GM23338 (cell line): ENCODE measurements around the gene EDDM13. TPM values are rescaled to one million over a fixed set of nuclear protein-coding genes. Genes with fewer than 3 reads are reported as not detected.

ENCODE experiments used
- ATAC-seq: fragments of 200-7000 bp; cut with Tn5 transposase; 3 replicates; pipeline ENCODE4 v1.9.1; 2020
- DNase-seq: peaks from one replicate; pipeline ENCODE4 v3.0.0-alpha.2; 2015; ENCODE audit warnings: low spot score
- H2AFZ ChIP-seq: fragments of 200-600 bp; sonication (generic); 2 replicates; pipeline ENCODE4 v1.8.0; 2016; ENCODE audit warnings: antibody characterized with exemption, mild to moderate bottlenecking, moderate library complexity
- H3F3A ChIP-seq: fragments of 200-600 bp; sonication (generic); replicated peaks from 2 replicates; pipeline ENCODE4 v1.8.0; 2017; ENCODE audit warnings: antibody characterized with exemption, mixed run types, low read depth
- H3K27ac ChIP-seq: fragments of 200-600 bp; sonication (generic); 2 replicates; pipeline ENCODE4 v1.6.1; 2016; ENCODE audit warnings: low read depth
- H3K27me3 ChIP-seq: fragments of 200-600 bp; sonication (generic); 2 replicates; pipeline ENCODE4 v1.8.0; 2016; ENCODE audit warnings: mild to moderate bottlenecking, mixed run types, moderate library complexity; ENCODE audit not compliant: insufficient read depth
- H3K36me3 ChIP-seq: fragments of 200-600 bp; sonication (generic); 2 replicates; pipeline ENCODE4 v1.8.0; 2016; ENCODE audit warnings: mild to moderate bottlenecking; ENCODE audit not compliant: insufficient read depth
- H3K4me1 ChIP-seq: fragments of 200-600 bp; sonication (generic); 2 replicates; pipeline ENCODE4 v1.8.0; 2016; ENCODE audit warnings: mild to moderate bottlenecking, moderate library complexity; ENCODE audit not compliant: insufficient read depth
- H3K4me2 ChIP-seq: fragments of 200-600 bp; sonication (generic); 2 replicates; pipeline ENCODE4 v1.7.1; 2017; ENCODE audit warnings: mixed run types
- H3K4me3 ChIP-seq: fragments of 200-600 bp; sonication (generic); 2 replicates; pipeline ENCODE4 v1.6.1; 2016; ENCODE audit warnings: mixed run types
- H3K79me2 ChIP-seq: fragments of 200-600 bp; sonication (generic); replicated peaks from 2 replicates; pipeline ENCODE4 v1.8.0; 2017; ENCODE audit warnings: mild to moderate bottlenecking; ENCODE audit not compliant: insufficient read depth
- H3K9me2 ChIP-seq: fragments of 200-600 bp; sonication (generic); 2 replicates; pipeline ENCODE4 v1.8.0; 2017; ENCODE audit not compliant: insufficient read depth
- H4K20me1 ChIP-seq: fragments of 200-600 bp; sonication (generic); replicated peaks from 2 replicates; pipeline ENCODE4 v1.8.0; 2017; ENCODE audit warnings: mild to moderate bottlenecking; ENCODE audit not compliant: insufficient read depth
- H3K27ac Mint-ChIP-seq: 2 replicates; pipeline ENCODE4 v1.8.0; 2020; ENCODE audit warnings: inconsistent platforms, mild to moderate bottlenecking, moderate library complexity, mixed read lengths
- H3K27me3 Mint-ChIP-seq: 3 replicates; pipeline ENCODE4 v1.8.0; 2022; ENCODE audit warnings: low read depth, mild to moderate bottlenecking, moderate library complexity, mixed read lengths, inconsistent platforms; ENCODE audit not compliant: insufficient read depth, poor library complexity
- H3K36me3 Mint-ChIP-seq: 3 replicates; pipeline ENCODE4 v1.8.0; 2021; ENCODE audit warnings: low read depth, mild to moderate bottlenecking, inconsistent platforms, moderate library complexity, mixed read lengths
- H3K4me1 Mint-ChIP-seq: 3 replicates; pipeline ENCODE4 v1.8.0; 2020; ENCODE audit warnings: mild to moderate bottlenecking, inconsistent platforms, mixed read lengths
- H3K4me3 Mint-ChIP-seq: 3 replicates; pipeline ENCODE4 v1.8.0; 2021; ENCODE audit warnings: moderate library complexity, mild to moderate bottlenecking, inconsistent platforms, mixed read lengths
- H3K9me3 Mint-ChIP-seq: 3 replicates; pipeline ENCODE4 v1.8.0; 2020; ENCODE audit warnings: moderate library complexity, mild to moderate bottlenecking, inconsistent platforms, mixed read lengths
- EZH2 ChIP-seq: fragments of 200-600 bp; sonication (generic); IDR thresholded peaks from one replicate; pipeline ENCODE4 v1.8.0; 2017; ENCODE audit warnings: antibody characterized with exemption, mild to moderate bottlenecking, low read depth; ENCODE audit not compliant: unreplicated experiment
- EZH2phosphoT487 ChIP-seq: fragments of 200-600 bp; sonication (generic); IDR thresholded peaks from one replicate; pipeline ENCODE4 v1.8.1; 2018; ENCODE audit warnings: antibody characterized with exemption; ENCODE audit not compliant: unreplicated experiment
- POLR2AphosphoS5 ChIP-seq: IDR thresholded peaks from 2 replicates; pipeline ENCODE4 v1.6.1; 2016; ENCODE audit warnings: antibody characterized with exemption, low read depth
- ZNF331 ChIP-seq: fragments of 250-450 bp; sonication (Bioruptor Pico); IDR thresholded peaks from 2 replicates; pipeline ENCODE4 v1.5.0; 2020; ENCODE audit warnings: low read depth, mild to moderate bottlenecking, moderate library complexity
- polyA plus RNA-seq: library from polyadenylated mRNA; unstranded; fragments of >200 nt; fragmentation: Nextera tagmentation; extraction: Ambion mirVana; gene quantifications from 2 replicates; pipeline ENCODE4 v1.2.1, GENCODE V29; 2016
- total RNA-seq: library from RNA; depleted of rRNA; stranded (reverse); fragments of >200 nt; shearing (Covaris generic); gene quantifications from 2 replicates; pipeline ENCODE4 v1.2.3, GENCODE V29; 2014
- TF ChIP-seq, protein P1 (sequence below): IDR thresholded peaks from 2 replicates; pipeline ENCODE4 v1.6.1; 2016; ENCODE audit warnings: antibody characterized with exemption
- TF ChIP-seq, protein P2 (sequence below): IDR thresholded peaks from one replicate; pipeline ENCODE4 v1.6.1; 2018; ENCODE audit warnings: antibody characterized with exemption; ENCODE audit not compliant: unreplicated experiment
- TF ChIP-seq, protein P3 (sequence below), 2 experiments: fragments of 200-600 bp in 1 of 2; sonication (generic) in 1 of 2; conservative IDR thresholded peaks; 2 replicates each; pipeline versions ENCODE4 v1.5.1 to v1.6.1; 2016 to 2017; ENCODE audit warnings: antibody characterized with exemption in 2 of 2, low read depth in 2 of 2, mild to moderate bottlenecking in 2 of 2, moderate library complexity in 1 of 2

The EDDM13 gene
- total and polyA plus RNA-seq, 2 experiments from 2014 or later: 0.68 TPM; not detected in 1

DNA sequence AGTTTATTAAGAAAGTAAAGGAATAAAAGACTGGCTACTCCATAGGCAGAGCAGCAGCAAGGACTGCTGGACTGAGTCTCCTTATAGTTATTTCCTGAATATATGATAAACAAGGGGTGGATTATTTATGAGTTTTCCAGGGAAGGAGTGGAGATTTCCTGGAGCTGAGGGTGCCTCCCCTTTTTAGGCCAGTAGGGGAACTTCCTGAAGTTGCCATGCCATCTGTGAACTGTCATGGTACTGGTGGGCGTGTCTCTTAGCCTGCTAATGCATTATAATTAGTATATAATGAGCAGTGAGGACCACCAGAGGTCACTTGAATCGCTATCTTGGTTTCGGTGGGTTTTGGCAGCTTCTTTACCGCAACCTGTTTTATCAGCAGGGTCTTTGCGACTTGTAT is 28.6 kb downstream of the EDDM13 start:
- no peak overlapping the region for H3K4me3 Mint-ChIP-seq
- no peaks in the 10 kb centered on the region for H3K4me1 ChIP-seq
- TF ChIP-seq, protein P1, sequence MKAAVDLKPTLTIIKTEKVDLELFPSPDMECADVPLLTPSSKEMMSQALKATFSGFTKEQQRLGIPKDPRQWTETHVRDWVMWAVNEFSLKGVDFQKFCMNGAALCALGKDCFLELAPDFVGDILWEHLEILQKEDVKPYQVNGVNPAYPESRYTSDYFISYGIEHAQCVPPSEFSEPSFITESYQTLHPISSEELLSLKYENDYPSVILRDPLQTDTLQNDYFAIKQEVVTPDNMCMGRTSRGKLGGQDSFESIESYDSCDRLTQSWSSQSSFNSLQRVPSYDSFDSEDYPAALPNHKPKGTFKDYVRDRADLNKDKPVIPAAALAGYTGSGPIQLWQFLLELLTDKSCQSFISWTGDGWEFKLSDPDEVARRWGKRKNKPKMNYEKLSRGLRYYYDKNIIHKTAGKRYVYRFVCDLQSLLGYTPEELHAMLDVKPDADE: no peak
- TF ChIP-seq, protein P2, sequence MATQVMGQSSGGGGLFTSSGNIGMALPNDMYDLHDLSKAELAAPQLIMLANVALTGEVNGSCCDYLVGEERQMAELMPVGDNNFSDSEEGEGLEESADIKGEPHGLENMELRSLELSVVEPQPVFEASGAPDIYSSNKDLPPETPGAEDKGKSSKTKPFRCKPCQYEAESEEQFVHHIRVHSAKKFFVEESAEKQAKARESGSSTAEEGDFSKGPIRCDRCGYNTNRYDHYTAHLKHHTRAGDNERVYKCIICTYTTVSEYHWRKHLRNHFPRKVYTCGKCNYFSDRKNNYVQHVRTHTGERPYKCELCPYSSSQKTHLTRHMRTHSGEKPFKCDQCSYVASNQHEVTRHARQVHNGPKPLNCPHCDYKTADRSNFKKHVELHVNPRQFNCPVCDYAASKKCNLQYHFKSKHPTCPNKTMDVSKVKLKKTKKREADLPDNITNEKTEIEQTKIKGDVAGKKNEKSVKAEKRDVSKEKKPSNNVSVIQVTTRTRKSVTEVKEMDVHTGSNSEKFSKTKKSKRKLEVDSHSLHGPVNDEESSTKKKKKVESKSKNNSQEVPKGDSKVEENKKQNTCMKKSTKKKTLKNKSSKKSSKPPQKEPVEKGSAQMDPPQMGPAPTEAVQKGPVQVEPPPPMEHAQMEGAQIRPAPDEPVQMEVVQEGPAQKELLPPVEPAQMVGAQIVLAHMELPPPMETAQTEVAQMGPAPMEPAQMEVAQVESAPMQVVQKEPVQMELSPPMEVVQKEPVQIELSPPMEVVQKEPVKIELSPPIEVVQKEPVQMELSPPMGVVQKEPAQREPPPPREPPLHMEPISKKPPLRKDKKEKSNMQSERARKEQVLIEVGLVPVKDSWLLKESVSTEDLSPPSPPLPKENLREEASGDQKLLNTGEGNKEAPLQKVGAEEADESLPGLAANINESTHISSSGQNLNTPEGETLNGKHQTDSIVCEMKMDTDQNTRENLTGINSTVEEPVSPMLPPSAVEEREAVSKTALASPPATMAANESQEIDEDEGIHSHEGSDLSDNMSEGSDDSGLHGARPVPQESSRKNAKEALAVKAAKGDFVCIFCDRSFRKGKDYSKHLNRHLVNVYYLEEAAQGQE: no peak
- TF ChIP-seq, protein P3, sequence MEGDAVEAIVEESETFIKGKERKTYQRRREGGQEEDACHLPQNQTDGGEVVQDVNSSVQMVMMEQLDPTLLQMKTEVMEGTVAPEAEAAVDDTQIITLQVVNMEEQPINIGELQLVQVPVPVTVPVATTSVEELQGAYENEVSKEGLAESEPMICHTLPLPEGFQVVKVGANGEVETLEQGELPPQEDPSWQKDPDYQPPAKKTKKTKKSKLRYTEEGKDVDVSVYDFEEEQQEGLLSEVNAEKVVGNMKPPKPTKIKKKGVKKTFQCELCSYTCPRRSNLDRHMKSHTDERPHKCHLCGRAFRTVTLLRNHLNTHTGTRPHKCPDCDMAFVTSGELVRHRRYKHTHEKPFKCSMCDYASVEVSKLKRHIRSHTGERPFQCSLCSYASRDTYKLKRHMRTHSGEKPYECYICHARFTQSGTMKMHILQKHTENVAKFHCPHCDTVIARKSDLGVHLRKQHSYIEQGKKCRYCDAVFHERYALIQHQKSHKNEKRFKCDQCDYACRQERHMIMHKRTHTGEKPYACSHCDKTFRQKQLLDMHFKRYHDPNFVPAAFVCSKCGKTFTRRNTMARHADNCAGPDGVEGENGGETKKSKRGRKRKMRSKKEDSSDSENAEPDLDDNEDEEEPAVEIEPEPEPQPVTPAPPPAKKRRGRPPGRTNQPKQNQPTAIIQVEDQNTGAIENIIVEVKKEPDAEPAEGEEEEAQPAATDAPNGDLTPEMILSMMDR (conservative IDR thresholded peaks at IDR 0.05; ENCODE audit: low read depth in 2 of 2): peak in 1 of 2 experiments; percentile 30; a peak in 1 of 4 replicates
- DNase-seq (peak; percentile 48), ATAC-seq (peak; percentile 52; the same call in 2 of the 3 replicates)
- H3K4me1 Mint-ChIP-seq: no peaks in the 10 kb centered on the region
- H3K36me3 ChIP-seq: no peaks in the 10 kb centered on the region
- H3K27me3 ChIP-seq: no peaks in the 10 kb centered on the region
- no peak overlapping the region for H3K4me3 ChIP-seq
- no peaks in the 10 kb centered on the region for H3K9me2 ChIP-seq
- no peak overlapping the region for H3K27ac Mint-ChIP-seq
- no peak overlapping the region for H3K4me2 ChIP-seq
- peaks cover 5% of the 10 kb centered on the region for H3K27me3 Mint-ChIP-seq
- H3K36me3 Mint-ChIP-seq: peaks cover 8% of the 10 kb centered on the region
- H4K20me1 ChIP-seq: 0 out of 2 replicates have a peak, but pooled peaks cover 3% of the 10 kb centered on the region
- no peak overlapping the region for H2AFZ ChIP-seq
- H3F3A ChIP-seq: no peaks in the 10 kb centered on the region
- H3K79me2 ChIP-seq: no peaks in the 10 kb centered on the region
- H3K9me3 Mint-ChIP-seq: no peaks in the 10 kb centered on the region
- H3K27ac ChIP-seq: no peak overlapping the region

DNA sequence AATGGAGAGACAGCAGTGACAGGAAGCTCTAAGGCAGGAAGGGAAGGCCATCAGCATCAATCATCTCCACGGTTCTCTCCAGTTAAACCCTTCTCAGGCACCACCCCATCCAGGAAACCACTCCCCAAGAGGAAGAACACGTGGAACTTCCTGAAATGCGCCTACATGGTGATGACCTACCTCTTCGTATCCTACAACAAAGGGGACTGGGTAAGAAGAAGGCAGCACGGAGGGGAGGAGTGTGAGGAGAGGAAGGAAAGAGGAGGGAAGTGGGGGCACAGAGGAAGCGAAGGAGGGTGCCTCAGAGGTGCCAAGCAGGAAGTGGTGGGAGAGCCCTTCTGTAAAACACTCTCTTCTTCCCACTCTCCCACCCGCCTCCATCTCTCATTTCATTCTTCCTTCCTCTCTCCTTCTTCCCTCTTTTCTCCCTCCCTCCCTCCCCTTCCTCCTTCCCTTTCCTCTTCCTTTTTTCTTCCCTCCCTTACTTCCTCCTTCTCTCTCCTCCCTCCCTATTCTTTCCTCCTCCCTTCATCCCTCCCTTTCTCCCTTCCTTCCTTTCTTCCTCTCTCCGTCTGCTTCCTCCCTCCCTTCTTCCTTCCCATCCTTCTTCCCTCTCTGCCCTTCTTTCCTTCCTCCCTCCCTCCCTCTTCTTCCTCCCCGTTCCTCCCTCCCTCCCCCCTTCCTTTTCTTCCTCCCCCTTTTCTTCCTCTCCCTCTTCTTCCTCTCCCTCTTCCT is 29.5 kb downstream of the EDDM13 start:
- no peak overlapping the region for H3K4me2 ChIP-seq
- no peak for TF ChIP-seq ZNF331
- no peak for TF ChIP-seq EZH2
- TF ChIP-seq, protein P1: no peak
- no peak for TF ChIP-seq POLR2AphosphoS5
- TF ChIP-seq, protein P3 (conservative IDR thresholded peaks at IDR 0.05; ENCODE audit: low read depth in 2 of 2): no peak
- no peak for TF ChIP-seq EZH2phosphoT487

More for the DNA sequence above, 29.5 kb downstream of the EDDM13 start:
- ATAC-seq (no peak), DNase-seq (no peak)
- H3K27me3 ChIP-seq: no peaks in the 10 kb centered on the region
- 0 out of 2 replicates have a peak, but pooled peaks cover 3% of the 10 kb centered on the region for H4K20me1 ChIP-seq
- Mint-ChIP-seq H3K36me3 (peaks cover 5% of the 10 kb centered on the region; the same call in 1 of the 3 replicates), H3K9me3 (no peaks in the 10 kb centered on the region), H3K27ac (no peak overlapping the region), H3K27me3 (peaks cover 2% of the 10 kb centered on the region), H3K4me1 (no peaks in the 10 kb centered on the region), H3K4me3 (no peak overlapping the region)
- no peaks in the 10 kb centered on the region for H3K4me1 ChIP-seq
- H3K36me3 ChIP-seq: no peaks in the 10 kb centered on the region
- H3F3A ChIP-seq: no peaks in the 10 kb centered on the region
- no peak overlapping the region for H2AFZ ChIP-seq
- H3K9me2 ChIP-seq: no peaks in the 10 kb centered on the region
- H3K79me2 ChIP-seq: no peaks in the 10 kb centered on the region
- no peak overlapping the region for H3K4me3 ChIP-seq
- H3K27ac ChIP-seq: no peak overlapping the region
